Loucy (cell line): ENCODE results near the gene COL13A1.

Source experiments
- H2AFZ ChIP-seq: fragments of 200-600 bp; sonication (generic); 2 replicates; pipeline ENCODE4 v1.6.0; 2016; ENCODE audit warnings: antibody characterized with exemption, mild to moderate bottlenecking, low read length, moderate library complexity
- H3F3A ChIP-seq: fragments of 200-600 bp; 2 replicates; pipeline ENCODE4 v1.6.0; 2016; ENCODE audit warnings: antibody characterized with exemption, low read depth, mild to moderate bottlenecking
- H3K27me3 ChIP-seq: fragments of 200-600 bp; sonication (generic); 2 replicates; pipeline ENCODE4 v1.6.1; 2014; ENCODE audit warnings: low read length, mild to moderate bottlenecking; ENCODE audit not compliant: insufficient read depth, poor library complexity, severe bottlenecking
- H3K36me3 ChIP-seq: fragments of 200-600 bp; sonication (generic); 2 replicates; pipeline ENCODE4 v1.6.1; 2016; ENCODE audit warnings: low read length; ENCODE audit not compliant: insufficient read depth
- H3K4me1 ChIP-seq: fragments of 200-600 bp; sonication (generic); 2 replicates; pipeline ENCODE4 v1.5.1; 2014; ENCODE audit warnings: low read length, mild to moderate bottlenecking; ENCODE audit not compliant: insufficient read depth, poor library complexity, severe bottlenecking
- H3K4me2 ChIP-seq: fragments of 200-600 bp; sonication (generic); 2 replicates; pipeline ENCODE4 v1.6.0; 2014; ENCODE audit warnings: antibody characterized with exemption, low read length, low read depth, mild to moderate bottlenecking; ENCODE audit not compliant: poor library complexity, severe bottlenecking
- H3K4me3 ChIP-seq: fragments of 200-600 bp; sonication (generic); 2 replicates; pipeline ENCODE4 v1.5.1; 2014; ENCODE audit warnings: low read length, mild to moderate bottlenecking, mixed read lengths; ENCODE audit not compliant: poor library complexity, severe bottlenecking
- H3K79me2 ChIP-seq: fragments of 200-600 bp; sonication (generic); 2 replicates; pipeline ENCODE4 v1.6.1; 2014; ENCODE audit warnings: low read length; ENCODE audit not compliant: insufficient read depth
- H3K9ac ChIP-seq: fragments of 200-600 bp; sonication (generic); 2 replicates; pipeline ENCODE4 v1.6.0; 2014; ENCODE audit warnings: mild to moderate bottlenecking, low read depth, low read length, moderate library complexity; ENCODE audit not compliant: poor library complexity, severe bottlenecking
- H3K9me2 ChIP-seq: fragments of 200-600 bp; sonication (generic); replicated peaks from 2 replicates; pipeline ENCODE4 v1.6.1; 2016; ENCODE audit warnings: low read depth, low read length, mixed read lengths
- H3K9me3 ChIP-seq: fragments of 200-600 bp; sonication (generic); 2 replicates; pipeline ENCODE4 v1.6.1; 2014; ENCODE audit warnings: mild to moderate bottlenecking, antibody characterized with exemption, low read length, low read depth; ENCODE audit not compliant: insufficient read depth
- H4K20me1 ChIP-seq: fragments of 200-600 bp; sonication (generic); 2 replicates; pipeline ENCODE4 v1.6.0; 2014; ENCODE audit warnings: antibody characterized with exemption, low read length, mild to moderate bottlenecking; ENCODE audit not compliant: insufficient read depth, poor library complexity, severe bottlenecking
- CTCF ChIP-seq: fragments of 200-600 bp; sonication (generic); conservative IDR thresholded peaks from 2 replicates; pipeline ENCODE4 v1.5.1; 2014; ENCODE audit warnings: mild to moderate bottlenecking, antibody characterized with exemption, low read length
- EZH2phosphoT487 ChIP-seq: fragments of 200-600 bp; IDR thresholded peaks from 2 replicates; pipeline ENCODE4 v1.6.1; 2018; ENCODE audit warnings: antibody characterized with exemption, mild to moderate bottlenecking, moderate library complexity, borderline replicate concordance

Gene COL13A1

DNA sequence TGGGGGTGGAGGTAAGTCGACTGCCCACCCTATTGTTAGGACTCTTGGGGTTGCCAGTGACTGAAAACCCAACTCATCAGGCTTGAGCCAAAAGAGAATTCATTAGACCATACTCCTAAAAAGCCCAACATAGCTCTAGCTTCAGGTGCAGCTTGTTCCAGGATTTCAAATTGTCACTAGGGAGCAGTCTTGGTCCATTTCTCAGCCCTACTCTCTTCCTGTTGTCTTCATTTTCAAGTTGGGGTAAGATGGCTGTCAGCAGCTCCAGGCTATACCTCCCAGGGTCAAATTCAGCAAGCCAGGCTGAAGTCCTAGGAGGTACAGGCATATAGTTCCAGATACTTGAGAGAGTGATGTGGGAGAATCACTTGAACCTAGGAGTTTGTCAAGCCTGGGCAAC is 14.9 kb upstream of the COL13A1 start:
- Histone ChIP-seq H3K4me3 (no peak overlapping the region), H3K9me2 (no peaks in the 10 kb centered on the region), H3F3A (no peaks in the 10 kb centered on the region), H3K9ac (peak overlapping the region; percentile 19), H3K4me1 (no peaks in the 10 kb centered on the region), H2AFZ (peak overlapping the region; percentile 70), H3K9me3 (no peaks in the 10 kb centered on the region), H3K4me2 (no peak overlapping the region), H3K27me3 (no peaks in the 10 kb centered on the region), H4K20me1 (no peaks in the 10 kb centered on the region), H3K79me2 (no peaks in the 10 kb centered on the region), H3K36me3 (no peaks in the 10 kb centered on the region)
- peak; percentile 77 for TF ChIP-seq CTCF
- TF ChIP-seq EZH2phosphoT487, result no peak

- Histone ChIP-seq H3F3A (no peaks in the 10 kb centered on the region), H3K27me3 (no peaks in the 10 kb centered on the region), H3K4me3 (no peak overlapping the region), H3K4me1 (no peaks in the 10 kb centered on the region), H3K79me2 (no peaks in the 10 kb centered on the region), H3K9me2 (no peaks in the 10 kb centered on the region), H3K36me3 (no peaks in the 10 kb centered on the region), H3K9me3 (no peaks in the 10 kb centered on the region), H4K20me1 (no peaks in the 10 kb centered on the region), H3K4me2 (no peak overlapping the region), H2AFZ (no peak overlapping the region; the same call in 1 of the 2 replicates), H3K9ac (no peak overlapping the region)
- TF ChIP-seq EZH2phosphoT487 (no peak), CTCF (no peak)
These were observed 14.0 kb upstream of the COL13A1 start for GRCh38 chr10:69787681-69788080.

DNA sequence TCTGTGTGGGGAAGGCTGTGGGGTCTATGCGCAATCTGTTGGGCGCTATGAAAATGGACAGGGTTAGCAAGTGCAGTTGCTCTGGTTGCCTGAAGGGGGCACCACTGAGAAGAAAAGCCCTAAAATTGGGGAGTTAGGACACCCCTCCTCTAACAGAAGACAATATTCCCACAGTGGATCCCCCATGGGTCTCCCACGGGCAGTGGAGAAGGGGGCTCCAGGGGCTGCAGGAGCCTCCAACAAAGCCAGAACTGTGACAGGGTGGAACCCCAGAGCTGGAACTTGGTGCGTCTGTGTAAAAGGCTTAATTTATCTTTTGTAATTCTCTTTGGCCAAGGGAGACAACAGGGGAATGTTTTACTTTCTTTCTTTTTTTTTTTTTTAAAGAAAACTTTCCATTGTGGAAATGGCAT is 12.5 kb upstream of the COL13A1 start:
- Histone ChIP-seq H3K36me3 (no peaks in the 10 kb centered on the region), H3K79me2 (no peaks in the 10 kb centered on the region), H3F3A (no peaks in the 10 kb centered on the region), H4K20me1 (no peaks in the 10 kb centered on the region), H3K4me1 (peaks cover 10% of the 10 kb centered on the region), H3K9me3 (no peaks in the 10 kb centered on the region), H3K9ac (no peak overlapping the region), H3K27me3 (no peaks in the 10 kb centered on the region), H3K9me2 (no peaks in the 10 kb centered on the region), H3K4me2 (no peak overlapping the region), H3K4me3 (no peak overlapping the region), H2AFZ (no peak overlapping the region)
- TF ChIP-seq CTCF (peak; percentile 96), EZH2phosphoT487 (no peak)
